GM18520 (cell line): Measurements from ENCODE around the gene METTL13.

Experiments used
- ATAC-seq: cut with Tn5 transposase; IDR thresholded peaks from one replicate; pipeline ENCODE4 v1.9.1; 2021; ENCODE audit not compliant: unreplicated experiment

METTL13 gene

GRCh38 chr1:171845998-171846397, 64.5 kb downstream of the METTL13 start:
- ATAC-seq: no peak
